ENCODE data around the gene CROCC2.

CROCC2 gene

GRCh38 chr2:240875228-240876034, 30.7 kb upstream of the CROCC2 start:
- DNase-seq (ENCODE audit: low read depth, low spot score), result no peak

- DNase-seq (ENCODE audit: low read depth, low spot score), result no peak
Observed at GRCh38 chr2:240876035-240876474, 30.1 kb upstream of the CROCC2 start.

- DNase-seq (ENCODE audit: low read depth, low spot score), result no peak
Observed at GRCh38 chr2:240876475-240877251, 29.5 kb upstream of the CROCC2 start.

- DNase-seq (ENCODE audit: low read depth, low spot score), result no peak
Observed at GRCh38 chr2:240877460-240878340, 28.4 kb upstream of the CROCC2 start.

- DNase-seq (ENCODE audit: low read depth, low spot score), result no peak
Observed at GRCh38 chr2:240878341-240878936, 27.7 kb upstream of the CROCC2 start.

- DNase-seq (ENCODE audit: low read depth, low spot score), result no peak
Observed at GRCh38 chr2:240879105-240879504, 27.0 kb upstream of the CROCC2 start.

- no peak for DNase-seq (ENCODE audit: low read depth, low spot score)
Observed at GRCh38 chr2:240881913-240882312, 24.2 kb upstream of the CROCC2 start.

- no peak for DNase-seq (ENCODE audit: low read depth, low spot score)
Observed at GRCh38 chr2:240884221-240884620, 21.9 kb upstream of the CROCC2 start.

GRCh38 chr2:240884745-240885144, 21.4 kb upstream of the CROCC2 start:
- no peak for DNase-seq (ENCODE audit: low read depth, low spot score)

GRCh38 chr2:240885566-240885965, 20.6 kb upstream of the CROCC2 start:
- no peak for DNase-seq (ENCODE audit: low read depth, low spot score)

GRCh38 chr2:240886023-240886565, 20.0 kb upstream of the CROCC2 start:
- DNase-seq (ENCODE audit: low read depth, low spot score), result no peak

- DNase-seq (ENCODE audit: low read depth, low spot score), result no peak
Observed at GRCh38 chr2:240886678-240887609, 19.2 kb upstream of the CROCC2 start.

- no peak for DNase-seq (ENCODE audit: low read depth, low spot score)
Observed at GRCh38 chr2:240887631-240888030, 18.5 kb upstream of the CROCC2 start.

- DNase-seq (ENCODE audit: low read depth, low spot score), result no peak
Observed at GRCh38 chr2:240888130-240888889, 17.8 kb upstream of the CROCC2 start.

- DNase-seq (ENCODE audit: low read depth, low spot score), result no peak
Observed at GRCh38 chr2:240888890-240889573, 17.1 kb upstream of the CROCC2 start.

- no peak for DNase-seq (ENCODE audit: low read depth, low spot score)
Observed at GRCh38 chr2:240889601-240890560, 16.3 kb upstream of the CROCC2 start.

GRCh38 chr2:240890691-240891090, 15.4 kb upstream of the CROCC2 start:
- DNase-seq (ENCODE audit: low read depth, low spot score), result no peak

Data from activated naive CD8-positive, alpha-beta T cell treated with anti-CD3 and anti-CD28 coated beads, Interleukin-2, amount 50 U/mL, for 16 hours (primary cell).